ENCODE results near the gene IRF4. TPM values are rescaled to one million over a fixed set of nuclear protein-coding genes. Genes with fewer than 3 reads are reported as not detected.
A peak's percentile ranks its signal among the peaks of the same experiment; 100 is the strongest.

IRF4 gene
- total and polyA plus RNA-seq, 3 experiments from 2014 or later, result 3.4 to 703 (median 700) TPM

DNA sequence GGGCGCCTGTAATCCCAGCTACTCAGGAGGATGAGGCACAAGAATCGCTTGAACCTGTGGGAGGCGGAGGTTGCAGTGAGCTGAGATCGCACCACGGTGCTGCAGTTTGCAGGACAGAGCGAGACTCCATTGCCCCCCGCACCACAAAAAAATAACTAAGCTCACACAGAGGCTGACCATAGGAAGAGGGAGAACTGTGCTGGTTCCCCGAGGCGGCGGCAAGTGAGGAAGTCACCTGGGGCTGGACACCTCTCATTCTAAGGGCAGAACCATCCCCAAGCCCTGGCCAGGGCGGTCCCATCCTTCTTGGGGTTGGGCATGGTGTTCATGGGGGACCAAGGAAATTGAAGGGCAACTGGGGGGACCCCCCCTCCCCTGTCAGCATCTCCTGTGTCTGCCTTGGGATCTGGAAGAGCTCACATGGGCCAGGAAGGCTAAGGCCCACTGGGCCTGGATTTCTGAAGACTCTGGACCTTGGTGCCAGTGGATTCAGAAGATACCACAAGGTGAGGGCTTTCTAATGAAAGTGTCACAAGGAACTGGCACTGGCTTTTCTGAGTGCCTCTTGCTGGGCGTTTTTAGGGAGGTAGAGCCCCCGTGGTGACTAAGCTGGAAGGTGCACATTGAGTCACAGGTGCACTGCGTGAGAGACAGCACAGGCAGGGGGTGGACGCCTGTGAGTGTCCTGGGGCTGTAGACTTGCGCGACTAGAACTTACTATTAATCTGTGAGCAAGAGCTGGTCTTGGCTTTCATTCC, 11.5 kb downstream of the IRF4 start:
- H3K4me3 Mint-ChIP-seq, result peak overlapping the region in 3 of 7 donors; percentile 38 to 80 (median 51)

DNA sequence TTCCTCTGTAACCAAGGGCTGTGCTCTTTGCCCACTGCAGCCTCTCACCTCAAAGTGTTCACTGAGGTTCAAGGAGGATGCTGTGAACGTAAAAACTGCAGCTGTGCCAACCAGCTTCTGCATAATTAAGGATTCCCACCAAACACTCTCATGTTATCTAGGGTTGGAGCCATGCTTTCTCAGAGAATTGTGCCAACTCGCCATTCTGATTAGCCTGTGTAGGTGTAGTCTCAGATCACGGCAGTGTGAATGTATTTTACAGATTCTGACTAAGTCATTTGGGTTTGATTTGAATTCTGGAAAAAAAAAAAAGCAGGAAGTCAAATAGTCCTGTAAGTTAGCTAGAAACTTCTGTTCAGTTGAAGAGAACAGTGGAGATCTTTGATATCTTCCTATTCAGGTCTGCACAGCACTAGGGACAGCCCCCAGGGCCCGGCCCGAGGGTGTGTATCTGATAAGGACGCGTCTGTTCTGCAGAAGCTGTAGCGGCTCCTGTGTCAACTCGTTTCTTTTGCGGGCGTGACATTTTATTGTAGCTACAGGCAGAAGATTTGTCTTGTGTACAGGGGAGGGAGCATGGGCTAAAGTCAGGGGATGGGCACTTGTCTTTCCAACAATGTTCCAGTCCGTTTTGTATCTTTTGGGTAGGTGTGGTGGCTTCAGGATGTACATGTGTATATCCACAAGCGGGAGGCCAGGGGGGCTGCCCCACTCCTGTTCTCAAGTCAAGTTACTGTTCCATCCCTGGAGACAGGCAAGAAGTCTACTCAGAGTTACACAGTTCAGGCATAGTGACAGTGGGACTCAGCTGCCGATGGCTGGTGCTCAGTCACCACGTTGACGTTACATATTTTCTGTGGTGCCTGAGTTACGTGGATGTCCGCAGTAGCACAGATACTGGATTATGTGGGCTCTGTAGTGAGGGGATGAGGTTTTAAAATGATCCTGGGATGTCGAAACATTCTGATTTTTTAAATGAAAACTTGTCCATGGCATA, 12.4 kb downstream of the IRF4 start:
- peak overlapping the region in 6 of 7 donors; percentile 38 to 80 (median 64) for H3K4me3 Mint-ChIP-seq
- Histone ChIP-seq H3K4me3 (ENCODE audit: low read length) (no peak overlapping the region), H3K4me1 (ENCODE audit: insufficient read depth, low read length) (peaks cover 37% of the 10 kb centered on the region), H3K27me3 (ENCODE audit: insufficient read depth, low read length, poor library complexity, severe bottlenecking) (no peaks in the 10 kb centered on the region), H3K27ac (ENCODE audit: low read depth, low read length) (no peak overlapping the region), H3K9me3 (ENCODE audit: low read length) (no peaks in the 10 kb centered on the region), H3K36me3 (ENCODE audit: insufficient read depth, low read length) (no peaks in the 10 kb centered on the region)
- DNase-seq, result no peak
- H3K36me3 Mint-ChIP-seq, result peaks cover 8 to 91% (median 21%) of the 10 kb centered on the region in 3 donors
- peaks cover 34 to 45% (median 42%) of the 10 kb centered on the region in 3 donors for H3K4me1 Mint-ChIP-seq
- peaks cover 0 to 1% of the 10 kb centered on the region in 2 donors for H3K27me3 Mint-ChIP-seq
- peaks cover 0 to 2% (median 0%) of the 10 kb centered on the region in 5 donors for H3K9me3 Mint-ChIP-seq
- H3K27ac Mint-ChIP-seq, result peak overlapping the region in 7 of 8 donors; percentile 37 to 72 (median 56)
- POLR2A ChIA-PET, result interaction anchor here (2.0 kb wide), 1 partner anchor 12 kb away, joined by 6 read pairs; no protein-coding TSS in a partner anchor
- CTCF ChIA-PET, result interaction anchor here (1.4 to 2.5 kb wide), 3 partner anchors 12 to 37 kb away, joined by 4 to 10 read pairs (median 9); partner anchors contain the start of gene IRF4

More for the DNA sequence above, 11.5 kb downstream of the IRF4 start:
- Histone ChIP-seq H3K9me3 (ENCODE audit: low read length) (no peaks in the 10 kb centered on the region), H3K36me3 (ENCODE audit: insufficient read depth, low read length) (no peaks in the 10 kb centered on the region), H3K4me1 (ENCODE audit: insufficient read depth, low read length) (peaks cover 37% of the 10 kb centered on the region), H3K27me3 (ENCODE audit: insufficient read depth, low read length, poor library complexity, severe bottlenecking) (no peaks in the 10 kb centered on the region), H3K27ac (ENCODE audit: low read depth, low read length) (no peak overlapping the region), H3K4me3 (ENCODE audit: low read length) (no peak overlapping the region)
- peaks cover 0 to 1% of the 10 kb centered on the region in 2 donors for H3K27me3 Mint-ChIP-seq
- peak overlapping the region in 2 of 8 donors; percentile 56 to 70 for H3K27ac Mint-ChIP-seq
- DNase-seq, result no peak
- H3K36me3 Mint-ChIP-seq, result peaks cover 8 to 90% (median 18%) of the 10 kb centered on the region in 3 donors
- H3K9me3 Mint-ChIP-seq, result peaks cover 0 to 2% (median 0%) of the 10 kb centered on the region in 5 donors
- H3K4me1 Mint-ChIP-seq, result peaks cover 34 to 50% (median 44%) of the 10 kb centered on the region in 3 donors
- ChIA-PET POLR2A (interaction anchor here (2.0 kb wide), 1 partner anchor 11 kb away, joined by 6 read pairs; no protein-coding TSS in a partner anchor), CTCF (interaction anchor here (1.4 to 2.5 kb wide), 3 partner anchors 11 to 38 kb away, joined by 4 to 10 read pairs (median 9); partner anchors contain the start of gene IRF4)

GRCh38 chr6:404685-405423, 13.3 kb downstream of the IRF4 start:
- H3K27ac Mint-ChIP-seq, result peak overlapping the region in 6 of 8 donors; percentile 4 to 83 (median 64)
- H3K9me3 Mint-ChIP-seq, result peaks cover 0 to 2% (median 0%) of the 10 kb centered on the region in 5 donors
- no peaks in the 10 kb centered on the region for H3K27me3 ChIP-seq (ENCODE audit: insufficient read depth, low read length, poor library complexity, severe bottlenecking)
- H3K4me1 Mint-ChIP-seq, result peaks cover 27 to 37% (median 33%) of the 10 kb centered on the region in 3 donors
- peaks cover 8 to 90% (median 22%) of the 10 kb centered on the region in 3 donors for H3K36me3 Mint-ChIP-seq
- ChIA-PET CTCF (interaction anchor here (2.2 kb wide), 1 partner anchor 15 kb away, joined by 9 read pairs; the partner anchor contains the start of gene IRF4), POLR2A (no interaction called here)
- H3K9me3 ChIP-seq (ENCODE audit: low read length), result no peaks in the 10 kb centered on the region
- no peak overlapping the region for H3K27ac ChIP-seq (ENCODE audit: low read depth, low read length)
- peaks cover 31% of the 10 kb centered on the region for H3K4me1 ChIP-seq (ENCODE audit: insufficient read depth, low read length)
- peaks cover 0 to 1% of the 10 kb centered on the region in 2 donors for H3K27me3 Mint-ChIP-seq
- DNase-seq, result peak in 1 of 5 donors; percentile 31
- H3K4me3 Mint-ChIP-seq, result peak overlapping the region; percentile 36 to 80 (median 56)
- H3K4me3 ChIP-seq (ENCODE audit: low read length), result peak overlapping the region; percentile 6
- no peaks in the 10 kb centered on the region for H3K36me3 ChIP-seq (ENCODE audit: insufficient read depth, low read length)

DNA sequence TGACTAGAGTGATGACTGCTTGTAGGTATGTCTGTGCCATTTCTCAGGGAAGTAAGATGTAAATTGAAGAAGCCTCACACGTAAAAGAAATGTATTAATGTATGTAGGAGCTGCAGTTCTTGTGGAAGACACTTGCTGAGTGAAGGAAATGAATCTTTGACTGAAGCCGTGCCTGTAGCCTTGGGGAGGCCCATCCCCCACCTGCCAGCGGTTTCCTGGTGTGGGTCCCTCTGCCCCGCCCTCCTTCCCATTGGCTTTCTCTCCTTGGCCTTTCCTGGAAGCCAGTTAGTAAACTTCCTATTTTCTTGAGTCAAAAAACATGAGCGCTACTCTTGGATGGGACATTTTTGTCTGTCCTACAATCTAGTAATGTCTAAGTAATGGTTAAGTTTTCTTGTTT, 16.6 kb downstream of the IRF4 start:
- Mint-ChIP-seq H3K4me3 (no peak overlapping the region), H3K9me3 (peaks cover 0 to 2% (median 0%) of the 10 kb centered on the region in 5 donors), H3K27ac (peak overlapping the region in 1 of 8 donors; percentile 59), H3K27me3 (no peaks in the 10 kb centered on the region), H3K4me1 (peaks cover 17 to 21% (median 19%) of the 10 kb centered on the region in 3 donors), H3K36me3 (peaks cover 8 to 73% (median 32%) of the 10 kb centered on the region in 3 donors)
- ChIA-PET POLR2A (interaction anchor here (0.6 kb wide), 1 partner anchor 123 kb away, joined by 4 read pairs; no protein-coding TSS in a partner anchor), CTCF (no interaction called here)
- Histone ChIP-seq H3K4me3 (ENCODE audit: low read length) (no peak overlapping the region), H3K4me1 (ENCODE audit: insufficient read depth, low read length) (peaks cover 24% of the 10 kb centered on the region), H3K27ac (ENCODE audit: low read depth, low read length) (no peak overlapping the region), H3K27me3 (ENCODE audit: insufficient read depth, low read length, poor library complexity, severe bottlenecking) (no peaks in the 10 kb centered on the region), H3K36me3 (ENCODE audit: insufficient read depth, low read length) (no peaks in the 10 kb centered on the region), H3K9me3 (ENCODE audit: low read length) (no peaks in the 10 kb centered on the region)
- no peak for DNase-seq

DNA sequence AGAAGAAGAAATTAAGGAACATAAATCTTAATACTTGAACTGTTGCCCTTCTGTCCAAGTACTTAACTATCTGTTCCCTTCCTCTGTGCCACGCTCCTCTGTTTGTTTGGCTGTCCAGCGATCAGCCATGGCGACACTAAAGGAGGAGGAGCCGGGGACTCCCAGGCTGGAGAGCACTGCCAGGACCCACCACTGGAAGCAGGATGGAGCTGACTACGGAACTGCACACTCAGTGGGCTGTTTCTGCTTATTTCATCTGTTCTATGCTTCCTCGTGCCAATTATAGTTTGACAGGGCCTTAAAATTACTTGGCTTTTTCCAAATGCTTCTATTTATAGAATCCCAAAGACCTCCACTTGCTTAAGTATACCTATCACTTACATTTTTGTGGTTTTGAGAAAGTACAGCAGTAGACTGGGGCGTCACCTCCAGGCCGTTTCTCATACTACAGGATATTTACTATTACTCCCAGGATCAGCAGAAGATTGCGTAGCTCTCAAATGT, 17.1 kb downstream of the IRF4 start:
- H3K27ac ChIP-seq (ENCODE audit: low read depth, low read length), result no peak overlapping the region
- Mint-ChIP-seq H3K4me1 (peaks cover 12 to 16% (median 14%) of the 10 kb centered on the region in 3 donors), H3K36me3 (peaks cover 8 to 69% (median 30%) of the 10 kb centered on the region in 3 donors), H3K4me3 (no peak overlapping the region), H3K9me3 (peaks cover 0 to 2% (median 0%) of the 10 kb centered on the region in 5 donors), H3K27me3 (no peaks in the 10 kb centered on the region), H3K27ac (peak overlapping the region in 1 of 8 donors; percentile 50)
- H3K27me3 ChIP-seq (ENCODE audit: insufficient read depth, low read length, poor library complexity, severe bottlenecking), result no peaks in the 10 kb centered on the region
- H3K4me1 ChIP-seq (ENCODE audit: insufficient read depth, low read length), result peaks cover 19% of the 10 kb centered on the region
- POLR2A ChIA-PET, result no interaction called here
- CTCF ChIA-PET, result interaction anchor here (1.3 kb wide), 1 partner anchor 9 kb away, joined by 4 read pairs; no protein-coding TSS in a partner anchor
- no peaks in the 10 kb centered on the region for H3K36me3 ChIP-seq (ENCODE audit: insufficient read depth, low read length)
- no peak for DNase-seq
- no peaks in the 10 kb centered on the region for H3K9me3 ChIP-seq (ENCODE audit: low read length)
- no peak overlapping the region for H3K4me3 ChIP-seq (ENCODE audit: low read length)

DNA sequence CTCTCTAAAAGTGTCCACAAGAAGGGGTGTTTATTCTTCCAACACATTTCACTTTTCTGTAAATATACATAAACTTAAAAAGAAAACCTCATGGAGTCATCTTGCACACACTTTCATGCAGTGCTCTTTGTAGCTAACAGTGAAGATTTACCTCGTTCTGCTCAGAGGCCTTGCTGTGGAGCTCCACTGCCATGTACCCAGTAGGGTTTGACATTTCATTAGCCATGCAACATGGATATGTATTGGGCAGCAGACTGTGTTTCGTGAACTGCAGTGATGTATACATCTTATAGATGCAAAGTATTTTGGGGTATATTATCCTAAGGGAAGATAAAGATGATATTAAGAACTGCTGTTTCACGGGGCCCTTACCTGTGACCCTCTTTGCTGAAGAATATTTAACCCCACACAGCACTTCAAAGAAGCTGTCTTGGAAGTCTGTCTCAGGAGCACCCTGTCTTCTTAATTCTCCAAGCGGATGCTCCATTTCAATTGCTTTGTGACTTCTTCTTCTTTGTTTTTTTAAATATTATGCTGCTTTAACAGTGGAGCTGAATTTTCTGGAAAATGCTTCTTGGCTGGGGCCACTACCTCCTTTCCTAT, 17.9 kb downstream of the IRF4 start:
- H3K27me3 Mint-ChIP-seq, result peaks cover 0 to 1% of the 10 kb centered on the region in 2 donors
- H3K9me3 Mint-ChIP-seq, result peaks cover under 1 to 6% (median 3%) of the 10 kb centered on the region in 5 donors
- no peak overlapping the region for H3K27ac ChIP-seq (ENCODE audit: low read depth, low read length)
- H3K36me3 Mint-ChIP-seq, result peaks cover 9 to 61% (median 28%) of the 10 kb centered on the region in 3 donors
- peaks cover 5 to 8% (median 6%) of the 10 kb centered on the region in 3 donors for H3K4me1 Mint-ChIP-seq
- no peaks in the 10 kb centered on the region for H3K9me3 ChIP-seq (ENCODE audit: low read length)
- H3K4me3 ChIP-seq (ENCODE audit: low read length), result no peak overlapping the region
- H3K4me3 Mint-ChIP-seq, result no peak overlapping the region
- ChIA-PET CTCF (interaction anchor here (0.8 to 1.3 kb wide), 2 partner anchors 10 to 221 kb away, joined by 3 to 4 read pairs; no protein-coding TSS in a partner anchor), POLR2A (no interaction called here)
- no peaks in the 10 kb centered on the region for H3K36me3 ChIP-seq (ENCODE audit: insufficient read depth, low read length)
- H3K27ac Mint-ChIP-seq, result peak overlapping the region in 1 of 8 donors; percentile 44
- H3K27me3 ChIP-seq (ENCODE audit: insufficient read depth, low read length, poor library complexity, severe bottlenecking), result no peaks in the 10 kb centered on the region
- peaks cover 10% of the 10 kb centered on the region for H3K4me1 ChIP-seq (ENCODE audit: insufficient read depth, low read length)
- no peak for DNase-seq

Measured in CD8-positive, alpha-beta memory T cell (primary cell).